GM19043 (cell line): Measurements from ENCODE around the gene PPP3CA.

Experiments used
- ATAC-seq: cut with Tn5 transposase; IDR thresholded peaks from one replicate; pipeline ENCODE4 v1.9.1; 2021; ENCODE audit warnings: low read depth; ENCODE audit not compliant: unreplicated experiment

The PPP3CA gene

DNA sequence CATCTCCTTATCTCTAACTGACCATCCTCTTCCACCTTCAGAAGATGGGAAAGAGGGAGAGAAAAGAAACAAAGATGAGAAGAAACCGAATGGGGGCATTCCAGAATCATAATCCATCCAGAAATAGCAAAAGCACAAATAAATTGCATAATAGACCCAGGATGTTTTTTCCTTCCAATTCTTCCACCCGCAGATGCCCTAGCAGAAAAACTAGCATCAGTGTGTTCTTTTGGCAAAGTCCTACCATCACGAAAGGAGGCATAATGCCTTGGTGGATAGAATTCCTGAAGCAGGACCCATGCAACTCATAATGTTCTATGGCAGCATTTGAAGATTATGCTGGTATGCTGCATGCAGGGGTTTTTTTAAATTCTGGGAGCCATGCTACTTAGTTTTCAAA is 279.2 kb downstream of the PPP3CA start:
- no peak for ATAC-seq

DNA sequence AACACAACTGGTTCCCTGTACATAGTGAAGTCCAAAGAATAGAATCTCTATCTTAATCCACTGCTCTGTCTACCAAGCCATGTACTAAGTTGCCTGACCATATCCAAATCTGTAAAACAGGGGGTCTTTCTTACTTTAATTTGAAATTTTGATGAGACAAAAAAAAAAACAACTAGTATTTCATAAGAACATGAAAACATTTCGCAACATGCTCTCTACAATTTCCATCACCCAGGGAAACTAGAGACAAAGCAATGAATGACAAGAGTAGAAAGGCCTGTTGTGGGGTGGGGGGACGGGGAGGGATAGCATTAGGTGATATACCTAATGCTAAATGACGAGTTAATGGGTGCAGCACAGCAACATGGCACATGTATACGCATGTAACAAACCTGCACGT is 279.9 kb downstream of the PPP3CA start:
- ATAC-seq: no peak

DNA sequence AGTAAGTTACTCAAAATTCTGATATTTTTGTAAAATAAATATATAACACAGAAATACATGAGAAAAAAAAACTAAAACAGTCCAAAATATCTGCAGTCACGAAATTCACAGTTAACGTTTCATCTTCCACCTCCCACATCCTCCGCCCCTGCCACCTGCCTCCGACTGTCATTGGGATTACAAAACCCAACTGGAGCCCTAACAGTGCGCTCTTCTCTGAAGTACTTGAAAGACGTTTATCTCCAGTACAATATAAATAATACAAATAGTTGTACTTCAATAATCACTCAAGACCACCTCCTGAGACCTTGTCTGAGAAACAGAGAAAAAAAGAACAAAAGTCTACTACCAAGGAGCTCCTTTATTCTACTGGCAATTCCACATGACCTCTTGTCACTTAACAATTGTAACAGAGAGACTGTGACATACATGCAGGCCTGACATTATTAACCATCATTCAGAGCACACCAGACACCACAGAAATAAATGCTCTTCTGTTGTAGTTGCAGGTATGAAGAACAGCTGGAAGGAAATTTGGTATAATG is 280.6 kb downstream of the PPP3CA start:
- ATAC-seq: no peak

DNA sequence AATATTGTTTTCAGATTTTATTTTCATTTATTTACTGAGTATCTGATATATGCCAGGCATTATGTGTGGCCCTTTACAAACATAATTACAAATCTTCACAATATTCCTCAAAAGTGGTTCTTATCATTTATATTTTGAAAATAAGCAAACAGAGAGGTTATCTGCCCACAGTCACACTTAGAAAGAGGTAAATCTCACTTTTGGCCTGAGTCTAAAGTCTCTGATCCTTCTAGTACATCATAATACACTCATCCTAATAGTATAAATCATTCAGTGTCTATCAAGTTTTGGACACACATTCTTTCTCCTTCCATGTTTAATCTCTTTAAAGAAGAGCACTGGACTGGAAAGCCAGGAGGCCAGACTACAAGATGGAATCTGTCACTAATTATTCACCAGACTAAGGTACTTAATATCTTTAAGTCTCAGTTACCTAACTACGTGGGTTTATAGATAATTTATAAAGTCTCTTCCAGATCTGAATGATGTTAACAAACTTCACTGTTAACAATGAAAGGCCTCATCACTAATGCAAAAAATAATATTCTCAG is 281.3 kb downstream of the PPP3CA start:
- no peak for ATAC-seq

DNA sequence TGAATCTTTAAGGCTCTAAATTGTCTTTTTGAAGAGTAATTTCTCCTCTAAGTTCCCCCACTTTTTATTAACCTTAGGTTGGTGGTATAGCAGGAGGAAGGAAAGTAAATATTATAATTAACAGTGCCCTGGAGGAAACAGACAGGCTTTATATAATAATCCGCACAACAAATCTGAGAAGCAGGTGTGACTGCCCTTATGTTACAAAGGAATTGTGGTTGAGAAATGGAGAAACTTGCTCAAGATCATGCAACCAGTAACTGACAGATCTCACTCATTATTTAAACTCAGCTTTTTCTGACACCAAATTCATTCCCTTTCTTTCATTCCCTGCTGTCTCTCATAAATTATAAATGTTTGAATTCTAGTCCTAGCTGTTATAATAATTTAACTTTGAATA is 282.0 kb downstream of the PPP3CA start:
- no peak for ATAC-seq

DNA sequence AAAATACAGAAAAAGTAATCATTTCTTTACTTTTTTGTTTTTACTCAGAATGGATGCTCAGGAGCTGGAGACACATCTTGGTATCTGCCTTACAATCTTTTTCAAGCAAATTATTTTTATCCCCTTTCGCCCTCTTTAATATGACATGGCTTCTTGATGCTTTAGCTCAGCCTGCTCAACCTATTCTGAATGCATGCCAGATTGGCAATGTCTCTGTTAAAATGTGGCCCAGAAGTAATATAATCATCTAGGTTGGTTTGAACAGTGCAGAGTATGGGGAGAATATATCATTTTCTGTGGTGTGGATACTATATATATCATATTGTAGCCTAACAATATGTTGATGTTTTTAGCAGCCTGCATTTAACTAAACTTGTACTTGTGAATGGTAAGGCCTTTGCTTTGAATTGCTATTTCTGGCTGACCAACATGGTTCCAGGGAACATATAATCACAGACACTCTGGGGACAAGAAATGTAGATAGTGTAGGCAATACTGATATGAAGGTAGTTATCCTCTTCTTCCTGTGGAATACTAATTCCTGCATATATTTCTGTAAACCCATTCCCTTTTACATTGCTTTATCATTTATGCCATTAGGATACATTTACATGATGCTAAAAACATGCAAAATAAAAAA is 282.7 kb downstream of the PPP3CA start:
- no peak for ATAC-seq

DNA sequence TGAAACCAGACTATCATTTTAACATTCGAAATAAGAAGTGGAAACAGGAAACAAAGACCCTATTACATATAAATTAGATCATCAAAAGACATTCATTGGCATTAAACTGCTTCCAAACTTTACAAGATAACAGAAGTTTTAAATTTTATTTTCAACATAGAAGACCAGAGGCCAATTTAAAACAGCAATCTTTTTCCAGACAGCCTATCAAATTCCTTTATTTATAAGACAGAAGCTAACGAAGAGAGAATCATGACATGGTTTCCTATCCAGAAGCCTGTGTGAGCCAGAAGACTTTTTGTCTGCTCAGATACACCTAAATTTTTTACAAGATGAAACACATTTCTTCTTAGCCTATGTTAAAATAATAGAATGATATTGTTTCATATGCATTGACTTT is 291.9 kb downstream of the PPP3CA start:
- ATAC-seq: no peak

DNA sequence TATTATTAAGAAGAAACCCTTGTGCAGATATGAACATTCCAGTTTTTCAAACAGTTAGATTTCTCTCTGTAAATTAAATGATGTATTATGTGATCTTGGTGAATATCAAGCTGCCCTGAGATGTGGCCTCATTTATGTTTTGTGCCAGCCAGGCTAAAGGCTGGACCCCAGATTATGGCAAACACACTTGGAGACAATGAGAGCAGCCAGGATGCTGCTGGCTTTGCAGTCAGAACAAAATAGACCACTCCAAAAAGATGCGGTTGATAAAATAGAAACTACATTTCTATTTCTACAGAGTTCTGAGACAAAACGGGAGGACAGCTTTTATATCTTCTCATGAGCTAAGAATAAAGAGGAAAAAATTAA is 296.5 kb downstream of the PPP3CA start:
- no peak for ATAC-seq

DNA sequence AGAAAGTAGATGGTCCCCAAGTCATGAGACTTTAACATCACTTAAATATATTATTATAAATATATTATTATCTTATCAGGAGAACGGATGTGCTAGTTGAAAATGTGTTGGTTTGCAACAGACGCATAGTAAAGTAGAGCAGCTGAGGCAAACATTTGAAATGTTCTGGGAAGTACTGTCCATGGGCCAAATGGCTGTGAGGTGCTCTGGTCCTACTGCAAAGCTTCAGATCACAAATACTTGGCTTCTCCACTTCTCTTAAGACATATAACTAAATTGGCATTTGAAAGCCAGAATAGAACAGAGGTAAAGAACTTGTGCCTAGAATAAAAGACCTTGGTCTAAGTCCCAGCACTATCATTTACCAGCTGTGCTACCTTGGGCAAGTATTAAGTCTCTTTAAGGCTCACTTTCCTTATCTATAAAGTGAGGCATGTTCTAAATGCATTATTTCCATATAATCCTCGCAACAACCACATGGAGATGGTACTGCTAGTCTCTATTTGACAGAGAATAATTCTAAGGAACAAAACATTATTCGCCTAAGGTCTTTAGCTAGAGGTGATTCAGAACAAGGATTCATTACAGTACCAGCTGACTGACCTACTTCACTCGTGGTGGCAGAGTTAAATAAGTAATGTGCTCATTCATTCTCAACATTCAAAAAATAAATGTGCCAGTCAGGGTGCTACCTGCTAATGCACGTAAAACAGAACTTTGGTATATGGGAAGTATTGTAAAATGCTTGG is 297.1 kb downstream of the PPP3CA start:
- no peak for ATAC-seq

DNA sequence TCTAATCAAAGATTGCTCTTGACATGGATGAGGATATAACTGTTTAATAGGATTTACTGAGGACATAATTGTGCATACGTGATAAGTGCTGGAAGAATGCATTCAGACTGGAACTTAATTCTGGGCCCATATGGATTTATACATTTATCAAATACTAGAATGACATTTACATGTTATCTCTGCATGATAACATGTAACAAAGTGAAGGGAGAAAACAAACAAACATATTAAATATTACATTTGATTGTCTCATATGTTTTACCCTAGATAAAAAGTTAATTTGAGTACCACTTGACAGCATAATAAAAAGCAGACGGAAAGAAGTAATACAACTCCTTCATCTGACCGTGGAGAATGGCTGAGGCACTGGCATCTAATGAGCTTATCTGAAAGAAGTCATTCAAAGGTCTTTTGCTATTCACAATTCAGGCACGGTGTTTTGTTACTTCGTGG is 297.8 kb downstream of the PPP3CA start:
- no peak for ATAC-seq

DNA sequence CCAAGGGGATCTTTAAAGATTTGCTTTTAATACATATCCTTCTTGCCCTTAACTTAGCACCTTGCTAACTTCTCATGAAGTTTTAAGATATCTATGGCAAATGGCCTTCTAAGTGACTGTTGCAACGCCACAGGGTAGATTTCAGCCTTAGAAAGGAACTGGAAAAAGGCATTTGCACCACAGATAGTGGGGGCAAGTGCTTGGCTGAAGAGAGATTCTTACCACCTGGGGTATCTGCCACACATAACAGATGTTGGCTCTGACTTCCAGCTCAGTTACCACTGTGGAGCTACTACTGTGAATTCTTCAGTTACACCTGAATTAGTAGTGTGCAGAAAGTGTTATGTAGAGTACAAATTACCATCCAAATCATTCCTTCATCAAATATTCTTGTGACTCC is 302.6 kb downstream of the PPP3CA start:
- no peak for ATAC-seq

DNA sequence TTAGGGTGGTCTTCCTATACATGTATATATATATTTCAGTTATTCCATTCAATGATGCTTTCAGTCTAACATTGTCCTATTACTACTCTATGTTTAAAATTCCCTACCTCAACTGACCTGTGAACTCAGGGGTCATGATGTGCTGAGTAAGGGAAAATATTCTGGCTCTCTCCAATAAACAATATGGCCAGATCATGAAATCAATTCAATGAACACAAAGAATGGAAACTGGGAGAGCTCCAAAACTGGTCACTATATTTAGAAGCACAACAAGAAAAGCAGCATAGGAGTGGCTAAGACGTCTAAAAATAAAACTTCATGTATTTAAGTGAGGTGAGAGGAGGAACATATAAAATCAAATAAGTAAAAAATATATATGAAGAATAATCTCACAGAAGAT is 304.5 kb downstream of the PPP3CA start:
- no peak for ATAC-seq

DNA sequence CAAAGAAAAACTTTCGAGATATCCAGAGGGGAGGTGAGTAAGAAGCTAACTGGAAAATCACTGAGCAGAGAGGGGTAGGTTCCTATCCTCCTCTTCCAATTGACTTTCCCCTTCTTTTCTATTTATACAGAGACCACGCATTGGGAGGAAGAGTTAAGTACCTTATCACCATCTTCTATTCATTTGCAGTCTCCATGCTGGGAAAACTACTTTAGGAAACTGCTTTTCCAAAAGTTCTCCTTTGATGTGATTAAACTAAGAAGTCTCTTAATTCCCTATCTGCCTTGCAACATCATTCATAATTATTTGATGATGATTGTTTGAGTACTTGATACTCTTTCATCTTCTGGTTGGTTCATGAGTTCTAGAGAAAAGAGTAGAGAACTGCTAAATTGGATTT is 306.6 kb downstream of the PPP3CA start:
- ATAC-seq: no peak

DNA sequence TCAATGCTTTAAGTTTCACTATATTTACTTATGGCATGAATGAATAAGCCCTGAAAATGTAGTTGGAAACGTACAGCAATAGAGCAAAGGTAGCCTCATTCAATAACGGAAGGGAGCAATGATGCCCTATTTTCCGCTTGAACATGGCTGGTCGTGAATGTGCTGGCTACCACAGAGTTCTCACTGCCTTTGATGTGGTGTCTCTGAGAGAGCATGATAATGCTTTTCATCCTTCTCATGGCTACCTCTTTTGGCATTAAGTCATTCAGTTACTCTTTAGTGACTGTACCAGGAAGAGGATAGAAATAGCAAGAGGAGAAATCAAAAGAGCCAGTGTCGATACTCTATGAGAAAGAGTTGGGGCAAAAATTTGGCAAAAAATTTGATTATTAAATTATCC is 308.0 kb downstream of the PPP3CA start:
- ATAC-seq: no peak

DNA sequence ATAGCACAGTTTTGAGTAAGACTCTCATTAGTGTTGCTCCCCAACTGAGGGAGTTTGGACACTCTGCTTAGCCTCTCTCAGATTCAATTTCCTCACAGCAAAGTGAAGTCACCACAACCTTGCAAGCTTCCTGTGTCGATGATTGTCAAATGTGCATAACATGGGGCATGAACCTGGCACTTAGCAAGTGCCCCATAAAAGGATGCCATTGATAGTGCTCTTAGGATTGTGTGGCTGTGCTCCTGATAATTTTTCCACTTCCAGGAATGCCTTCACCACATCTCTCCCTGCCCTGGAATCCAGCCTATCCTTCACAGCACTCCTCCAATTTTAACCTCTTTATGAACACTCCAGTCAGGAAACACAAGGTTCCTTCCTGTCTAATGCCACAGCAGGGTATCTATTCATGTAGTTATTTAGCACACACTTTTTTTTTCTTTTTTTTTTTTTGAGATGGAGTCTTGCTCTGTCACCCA is 309.4 kb downstream of the PPP3CA start:
- ATAC-seq: no peak

DNA sequence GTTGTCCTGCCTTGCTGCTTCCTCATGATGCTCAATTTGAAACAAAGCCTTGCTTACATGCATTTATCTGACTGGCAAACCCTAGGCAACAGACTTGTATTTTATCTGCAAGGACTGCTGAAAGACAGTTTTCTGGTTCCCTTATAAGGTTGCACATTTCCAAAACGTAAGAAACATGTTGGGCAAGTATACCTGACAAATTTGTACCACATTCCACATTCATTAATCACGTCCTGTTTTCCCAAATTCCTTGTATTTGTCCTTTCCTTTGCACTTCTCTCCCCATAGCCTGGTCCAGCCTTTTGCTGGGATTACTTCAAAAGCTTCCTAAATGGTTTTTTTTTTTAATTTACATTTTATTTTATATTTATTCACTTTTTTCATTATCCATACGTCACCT is 310.1 kb downstream of the PPP3CA start:
- no peak for ATAC-seq

DNA sequence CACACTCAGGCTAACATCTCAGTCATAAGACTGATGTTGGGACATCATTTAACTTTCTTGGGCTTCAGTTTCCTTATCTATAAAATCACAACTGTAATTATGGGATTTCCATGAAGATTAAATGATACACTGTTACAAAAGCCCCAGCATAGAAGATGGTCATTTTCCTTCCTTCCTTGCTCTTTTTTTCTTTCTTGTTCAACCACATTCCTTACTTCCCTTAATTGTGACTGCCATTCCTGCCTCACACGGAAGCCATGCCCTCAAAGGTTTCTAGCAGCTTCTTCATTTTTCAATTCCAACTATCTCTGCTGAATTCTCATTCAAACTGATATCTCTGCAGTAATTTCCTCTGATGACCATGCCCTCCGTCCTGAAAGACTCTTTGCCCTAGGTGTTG is 311.8 kb downstream of the PPP3CA start:
- ATAC-seq: no peak

DNA sequence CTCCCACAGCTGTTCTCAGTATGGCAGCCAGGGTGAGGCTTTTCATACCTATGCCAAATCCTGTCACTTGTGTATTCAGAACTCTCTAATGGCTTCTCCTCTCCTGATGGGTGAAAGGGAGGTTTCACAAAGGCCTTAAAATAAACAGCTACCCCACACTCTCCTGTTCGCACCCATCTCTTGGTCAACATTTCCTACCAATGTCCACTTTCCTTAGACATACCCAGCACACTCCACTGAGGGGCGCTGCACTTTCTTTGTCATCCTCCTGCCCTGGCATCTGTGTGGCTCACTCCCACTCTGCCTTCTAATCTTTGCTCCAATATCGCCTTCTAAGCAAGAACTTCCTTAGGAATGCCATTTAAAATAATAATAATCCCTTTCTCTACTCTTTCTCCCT is 313.3 kb downstream of the PPP3CA start:
- ATAC-seq: no peak

DNA sequence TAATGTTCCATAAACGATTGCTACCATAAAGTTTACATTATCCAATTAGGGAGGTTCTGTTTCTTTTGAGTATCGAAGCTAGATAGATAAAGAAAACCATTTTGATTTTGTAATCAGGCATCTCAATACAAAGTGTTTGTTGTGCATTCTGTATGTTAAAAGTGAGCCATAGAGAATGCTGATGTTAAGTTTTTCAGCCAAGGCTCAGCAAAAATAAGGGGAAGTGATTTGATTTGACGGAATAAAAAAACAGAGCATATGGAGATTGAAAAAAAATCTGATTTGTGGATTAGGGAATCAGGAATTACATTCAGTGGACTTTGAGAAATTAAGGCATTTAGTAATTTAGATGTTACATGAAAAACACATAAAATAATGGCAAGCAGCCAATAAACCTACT is 314.8 kb downstream of the PPP3CA start:
- ATAC-seq: no peak

DNA sequence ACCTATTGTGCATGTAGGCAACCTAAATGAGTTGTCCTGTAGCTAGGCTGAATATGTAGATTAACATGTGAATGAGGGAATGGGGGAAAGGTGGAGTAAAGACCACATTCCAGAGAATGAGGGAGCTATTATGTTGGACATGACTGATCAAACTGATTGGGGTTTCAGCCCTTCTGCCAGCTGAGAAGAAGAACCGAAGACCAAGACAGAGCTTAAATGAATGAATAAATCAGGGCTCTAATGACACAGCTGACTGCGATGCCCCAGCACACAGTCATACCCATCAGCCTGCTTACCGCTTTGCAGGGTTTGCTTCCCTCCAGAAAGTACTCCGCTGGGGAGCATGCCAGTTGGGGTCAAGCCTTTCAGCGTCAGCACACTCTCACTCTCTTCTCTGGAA is 315.4 kb downstream of the PPP3CA start:
- no peak for ATAC-seq

DNA sequence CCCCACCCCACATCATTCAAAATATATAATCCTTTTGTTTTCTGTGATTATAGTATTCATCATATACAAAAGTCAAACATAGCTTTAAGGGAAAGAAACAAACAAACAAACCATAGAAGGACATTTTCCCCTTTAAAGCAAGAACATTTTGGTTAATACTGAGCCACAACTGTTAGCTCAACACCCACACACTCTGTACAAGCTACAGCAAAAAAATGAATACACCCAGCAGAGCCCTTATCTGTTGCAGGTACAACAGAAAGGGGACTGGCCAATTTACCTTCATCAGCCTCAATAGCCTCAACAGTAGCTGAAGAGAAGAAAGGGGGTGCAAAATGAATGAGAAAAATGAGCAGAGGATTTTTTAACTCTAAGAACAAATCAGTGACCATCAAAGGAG is 318.4 kb downstream of the PPP3CA start:
- no peak for ATAC-seq

DNA sequence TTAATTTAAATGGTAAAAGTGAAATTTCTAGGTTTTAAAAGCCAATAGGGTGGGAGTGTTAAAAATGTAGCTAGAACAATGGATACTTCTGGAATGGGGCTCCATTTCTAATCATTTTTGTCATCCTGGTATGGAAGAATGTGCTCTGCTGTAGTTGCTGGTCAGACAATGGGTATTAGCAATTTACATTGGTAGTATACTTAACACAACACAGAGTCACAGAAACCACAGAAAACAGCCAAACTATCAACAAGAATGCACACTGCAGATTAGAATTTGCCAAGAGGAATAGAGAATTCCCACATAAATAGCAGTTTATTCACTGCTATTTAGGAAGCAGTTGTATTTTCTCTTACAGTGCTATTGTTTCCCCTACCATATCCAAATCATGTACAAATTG is 319.6 kb downstream of the PPP3CA start:
- ATAC-seq: no peak
